ENCODE measurements around the gene ZNF132. TPM values are rescaled to one million over a fixed set of nuclear protein-coding genes. Genes with fewer than 3 reads are reported as not detected.
A peak's percentile ranks its signal among the peaks of the same experiment; 100 is the strongest.

Gene ZNF132
- total and polyA plus RNA-seq, 9 of the 15 experiments (the other 6 are each of a cell fraction or from before 2014, with no cell fraction given), result 0.03 to 0.42 (median 0.10) TPM; not detected in 5

DNA sequence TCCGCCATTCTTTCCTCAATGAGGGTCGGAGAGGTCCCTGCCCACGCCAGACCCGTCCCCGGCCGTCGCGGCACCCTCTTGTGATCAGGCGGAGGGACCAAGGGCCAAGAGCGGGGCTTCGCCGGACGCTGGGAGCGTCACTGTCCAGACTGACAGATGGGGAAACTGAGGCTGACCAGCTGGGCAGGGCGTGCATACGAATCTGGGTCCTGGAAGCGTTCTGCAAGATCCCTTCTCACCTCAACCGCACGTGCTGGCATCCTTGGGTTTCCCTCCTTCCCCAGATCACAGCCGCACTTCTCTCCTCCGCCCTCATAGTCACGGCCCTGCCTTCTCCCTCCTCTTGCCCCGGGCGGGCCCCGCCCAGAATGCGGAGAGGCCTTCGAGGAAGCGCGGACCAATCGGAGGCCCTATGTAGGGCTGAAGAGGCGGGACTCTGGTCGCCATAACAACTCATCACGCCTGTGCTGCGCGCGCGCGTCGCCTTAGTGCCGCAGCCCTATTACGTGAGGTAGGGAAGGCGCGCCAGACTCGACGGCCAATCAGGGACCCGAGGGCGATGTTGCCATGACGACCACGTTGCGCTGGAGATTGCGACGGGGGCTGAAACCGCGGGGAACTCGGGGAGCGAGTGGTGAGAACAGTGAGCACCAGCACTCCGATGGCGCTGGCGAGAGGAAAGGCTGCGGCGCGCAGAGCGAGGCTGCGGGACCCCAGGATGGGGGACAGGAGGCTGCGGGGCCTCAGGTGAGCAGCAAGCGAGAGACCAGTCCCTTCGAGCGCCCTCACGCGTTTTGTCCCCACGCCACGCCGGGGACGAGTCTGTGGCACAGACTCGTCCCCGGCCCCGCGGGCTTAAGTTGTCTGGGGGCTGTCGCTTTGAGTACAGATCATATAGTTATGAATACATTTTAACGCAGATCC is 38.8 kb downstream of the ZNF132 start (continued):
- TF ChIP-seq, protein P1, sequence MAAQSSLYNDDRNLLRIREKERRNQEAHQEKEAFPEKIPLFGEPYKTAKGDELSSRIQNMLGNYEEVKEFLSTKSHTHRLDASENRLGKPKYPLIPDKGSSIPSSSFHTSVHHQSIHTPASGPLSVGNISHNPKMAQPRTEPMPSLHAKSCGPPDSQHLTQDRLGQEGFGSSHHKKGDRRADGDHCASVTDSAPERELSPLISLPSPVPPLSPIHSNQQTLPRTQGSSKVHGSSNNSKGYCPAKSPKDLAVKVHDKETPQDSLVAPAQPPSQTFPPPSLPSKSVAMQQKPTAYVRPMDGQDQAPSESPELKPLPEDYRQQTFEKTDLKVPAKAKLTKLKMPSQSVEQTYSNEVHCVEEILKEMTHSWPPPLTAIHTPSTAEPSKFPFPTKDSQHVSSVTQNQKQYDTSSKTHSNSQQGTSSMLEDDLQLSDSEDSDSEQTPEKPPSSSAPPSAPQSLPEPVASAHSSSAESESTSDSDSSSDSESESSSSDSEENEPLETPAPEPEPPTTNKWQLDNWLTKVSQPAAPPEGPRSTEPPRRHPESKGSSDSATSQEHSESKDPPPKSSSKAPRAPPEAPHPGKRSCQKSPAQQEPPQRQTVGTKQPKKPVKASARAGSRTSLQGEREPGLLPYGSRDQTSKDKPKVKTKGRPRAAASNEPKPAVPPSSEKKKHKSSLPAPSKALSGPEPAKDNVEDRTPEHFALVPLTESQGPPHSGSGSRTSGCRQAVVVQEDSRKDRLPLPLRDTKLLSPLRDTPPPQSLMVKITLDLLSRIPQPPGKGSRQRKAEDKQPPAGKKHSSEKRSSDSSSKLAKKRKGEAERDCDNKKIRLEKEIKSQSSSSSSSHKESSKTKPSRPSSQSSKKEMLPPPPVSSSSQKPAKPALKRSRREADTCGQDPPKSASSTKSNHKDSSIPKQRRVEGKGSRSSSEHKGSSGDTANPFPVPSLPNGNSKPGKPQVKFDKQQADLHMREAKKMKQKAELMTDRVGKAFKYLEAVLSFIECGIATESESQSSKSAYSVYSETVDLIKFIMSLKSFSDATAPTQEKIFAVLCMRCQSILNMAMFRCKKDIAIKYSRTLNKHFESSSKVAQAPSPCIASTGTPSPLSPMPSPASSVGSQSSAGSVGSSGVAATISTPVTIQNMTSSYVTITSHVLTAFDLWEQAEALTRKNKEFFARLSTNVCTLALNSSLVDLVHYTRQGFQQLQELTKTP (IDR thresholded peaks at IDR 0.05; ENCODE audit: low read depth in 1 of 2, partially characterized antibody in 2 of 2), result no peak
- TF ChIP-seq, protein P2, sequence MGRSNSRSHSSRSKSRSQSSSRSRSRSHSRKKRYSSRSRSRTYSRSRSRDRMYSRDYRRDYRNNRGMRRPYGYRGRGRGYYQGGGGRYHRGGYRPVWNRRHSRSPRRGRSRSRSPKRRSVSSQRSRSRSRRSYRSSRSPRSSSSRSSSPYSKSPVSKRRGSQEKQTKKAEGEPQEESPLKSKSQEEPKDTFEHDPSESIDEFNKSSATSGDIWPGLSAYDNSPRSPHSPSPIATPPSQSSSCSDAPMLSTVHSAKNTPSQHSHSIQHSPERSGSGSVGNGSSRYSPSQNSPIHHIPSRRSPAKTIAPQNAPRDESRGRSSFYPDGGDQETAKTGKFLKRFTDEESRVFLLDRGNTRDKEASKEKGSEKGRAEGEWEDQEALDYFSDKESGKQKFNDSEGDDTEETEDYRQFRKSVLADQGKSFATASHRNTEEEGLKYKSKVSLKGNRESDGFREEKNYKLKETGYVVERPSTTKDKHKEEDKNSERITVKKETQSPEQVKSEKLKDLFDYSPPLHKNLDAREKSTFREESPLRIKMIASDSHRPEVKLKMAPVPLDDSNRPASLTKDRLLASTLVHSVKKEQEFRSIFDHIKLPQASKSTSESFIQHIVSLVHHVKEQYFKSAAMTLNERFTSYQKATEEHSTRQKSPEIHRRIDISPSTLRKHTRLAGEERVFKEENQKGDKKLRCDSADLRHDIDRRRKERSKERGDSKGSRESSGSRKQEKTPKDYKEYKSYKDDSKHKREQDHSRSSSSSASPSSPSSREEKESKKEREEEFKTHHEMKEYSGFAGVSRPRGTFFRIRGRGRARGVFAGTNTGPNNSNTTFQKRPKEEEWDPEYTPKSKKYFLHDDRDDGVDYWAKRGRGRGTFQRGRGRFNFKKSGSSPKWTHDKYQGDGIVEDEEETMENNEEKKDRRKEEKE (IDR thresholded peaks at IDR 0.05; ENCODE audit: borderline replicate concordance in 1 of 2, control insufficient read depth in 1 of 2, low read depth in 2 of 2, low read length in 1 of 2), result no peak
- no peak; the same call in 1 of the 2 replicates for TF ChIP-seq XRCC5 (IDR thresholded peaks at IDR 0.05; ENCODE audit: low read depth, low read length)
- no peak for TF ChIP-seq TOE1 (IDR thresholded peaks at IDR 0.05; ENCODE audit: borderline replicate concordance)
- no peak for TF ChIP-seq TOE1 (CRISPR knock-in tag; IDR thresholded peaks at IDR 0.05; ENCODE audit: borderline replicate concordance, low read depth)
- no peak for TF ChIP-seq ZNF408 (CRISPR knock-in tag; IDR thresholded peaks at IDR 0.05; ENCODE audit: low read depth)
- TF ChIP-seq HNRNPH1 (optimal IDR thresholded peaks at IDR 0.05; ENCODE audit: low read depth, low read length), result no peak
- TF ChIP-seq ZNF232 (CRISPR knock-in tag; IDR thresholded peaks at IDR 0.05), result no peak
- TF ChIP-seq, protein P3, sequence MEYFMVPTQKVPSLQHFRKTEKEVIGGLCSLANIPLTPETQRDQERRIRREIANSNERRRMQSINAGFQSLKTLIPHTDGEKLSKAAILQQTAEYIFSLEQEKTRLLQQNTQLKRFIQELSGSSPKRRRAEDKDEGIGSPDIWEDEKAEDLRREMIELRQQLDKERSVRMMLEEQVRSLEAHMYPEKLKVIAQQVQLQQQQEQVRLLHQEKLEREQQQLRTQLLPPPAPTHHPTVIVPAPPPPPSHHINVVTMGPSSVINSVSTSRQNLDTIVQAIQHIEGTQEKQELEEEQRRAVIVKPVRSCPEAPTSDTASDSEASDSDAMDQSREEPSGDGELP (CRISPR knock-in tag; IDR thresholded peaks at IDR 0.05; ENCODE audit: borderline replicate concordance), result peak; percentile 85; the same call in 1 of the 2 replicates
- TF ChIP-seq, protein P4, sequence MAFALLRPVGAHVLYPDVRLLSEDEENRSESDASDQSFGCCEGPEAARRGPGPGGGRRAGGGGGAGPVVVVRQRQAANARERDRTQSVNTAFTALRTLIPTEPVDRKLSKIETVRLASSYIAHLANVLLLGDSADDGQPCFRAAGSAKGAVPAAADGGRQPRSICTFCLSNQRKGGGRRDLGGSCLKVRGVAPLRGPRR (CRISPR knock-in tag; IDR thresholded peaks at IDR 0.05), result 0 out of 2 replicates have a peak, but pooled peaks have one; percentile 27
- peak; percentile 15; the same call in 1 of the 2 replicates for TF ChIP-seq E2F3 (CRISPR knock-in tag; IDR thresholded peaks at IDR 0.05)
- TF ChIP-seq, protein P5, sequence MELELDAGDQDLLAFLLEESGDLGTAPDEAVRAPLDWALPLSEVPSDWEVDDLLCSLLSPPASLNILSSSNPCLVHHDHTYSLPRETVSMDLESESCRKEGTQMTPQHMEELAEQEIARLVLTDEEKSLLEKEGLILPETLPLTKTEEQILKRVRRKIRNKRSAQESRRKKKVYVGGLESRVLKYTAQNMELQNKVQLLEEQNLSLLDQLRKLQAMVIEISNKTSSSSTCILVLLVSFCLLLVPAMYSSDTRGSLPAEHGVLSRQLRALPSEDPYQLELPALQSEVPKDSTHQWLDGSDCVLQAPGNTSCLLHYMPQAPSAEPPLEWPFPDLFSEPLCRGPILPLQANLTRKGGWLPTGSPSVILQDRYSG (tag; conservative IDR thresholded peaks at IDR 0.05; ENCODE audit: low read depth), result no peak
- TF ChIP-seq, protein P6, sequence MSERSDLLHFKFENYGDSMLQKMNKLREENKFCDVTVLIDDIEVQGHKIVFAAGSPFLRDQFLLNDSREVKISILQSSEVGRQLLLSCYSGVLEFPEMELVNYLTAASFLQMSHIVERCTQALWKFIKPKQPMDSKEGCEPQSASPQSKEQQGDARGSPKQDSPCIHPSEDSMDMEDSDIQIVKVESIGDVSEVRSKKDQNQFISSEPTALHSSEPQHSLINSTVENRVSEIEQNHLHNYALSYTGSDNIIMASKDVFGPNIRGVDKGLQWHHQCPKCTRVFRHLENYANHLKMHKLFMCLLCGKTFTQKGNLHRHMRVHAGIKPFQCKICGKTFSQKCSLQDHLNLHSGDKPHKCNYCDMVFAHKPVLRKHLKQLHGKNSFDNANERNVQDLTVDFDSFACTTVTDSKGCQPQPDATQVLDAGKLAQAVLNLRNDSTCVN (CRISPR knock-in tag; IDR thresholded peaks at IDR 0.05), result 0 out of 2 replicates have a peak, but pooled peaks have one; percentile 33

Data from K562 (cell line).